ENCODE data around the gene KLHL29.

The KLHL29 gene

DNA sequence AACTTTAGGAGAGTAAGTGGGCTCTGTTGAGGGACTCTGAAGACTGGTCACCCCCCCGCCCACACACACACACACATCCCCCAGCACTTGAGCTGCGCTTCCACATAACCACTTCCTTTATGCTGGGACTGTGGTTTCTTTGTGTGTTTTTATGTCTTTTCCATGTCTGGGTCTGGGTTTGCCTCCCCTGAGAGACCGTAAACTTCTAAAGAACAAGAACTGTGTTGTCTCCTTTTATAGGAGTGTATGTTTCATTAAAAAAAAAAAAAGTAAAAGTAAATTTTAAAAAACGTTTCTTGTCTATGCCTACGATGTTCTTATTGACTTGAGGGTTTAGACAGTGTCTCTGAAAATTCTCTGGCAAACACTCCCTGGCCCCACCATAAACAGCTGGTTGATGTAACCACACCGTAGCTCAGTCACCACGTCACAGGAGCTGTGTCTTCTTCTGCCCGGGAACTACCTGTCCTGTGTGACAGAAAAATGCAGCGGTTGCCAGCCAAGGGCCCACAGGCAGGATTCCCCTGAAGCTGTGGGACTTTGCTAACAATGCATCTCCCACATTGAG is 68.0 kb downstream of the KLHL29 start:
- peak; percentile 21 for DNase-seq

DNA sequence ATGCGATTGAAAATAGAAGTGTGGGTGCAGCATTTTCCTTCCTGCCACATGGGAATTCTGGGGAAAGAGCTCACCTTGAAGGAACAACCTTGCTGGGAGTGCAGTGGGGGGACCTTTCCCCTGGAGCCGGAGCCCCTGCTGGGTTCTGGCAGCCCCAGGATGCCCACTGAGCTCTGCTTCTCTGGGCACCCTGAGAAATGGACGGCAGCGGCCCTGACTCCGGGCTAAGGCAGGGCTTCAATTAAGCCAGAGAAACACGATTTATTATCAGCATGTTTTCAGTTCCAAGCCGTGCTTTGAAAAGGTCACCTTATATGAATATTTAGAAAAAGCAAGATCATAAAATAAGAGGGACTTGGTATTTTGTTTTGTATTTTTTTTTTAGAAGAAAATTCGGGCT is 68.5 kb downstream of the KLHL29 start:
- DNase-seq = no peak

DNA sequence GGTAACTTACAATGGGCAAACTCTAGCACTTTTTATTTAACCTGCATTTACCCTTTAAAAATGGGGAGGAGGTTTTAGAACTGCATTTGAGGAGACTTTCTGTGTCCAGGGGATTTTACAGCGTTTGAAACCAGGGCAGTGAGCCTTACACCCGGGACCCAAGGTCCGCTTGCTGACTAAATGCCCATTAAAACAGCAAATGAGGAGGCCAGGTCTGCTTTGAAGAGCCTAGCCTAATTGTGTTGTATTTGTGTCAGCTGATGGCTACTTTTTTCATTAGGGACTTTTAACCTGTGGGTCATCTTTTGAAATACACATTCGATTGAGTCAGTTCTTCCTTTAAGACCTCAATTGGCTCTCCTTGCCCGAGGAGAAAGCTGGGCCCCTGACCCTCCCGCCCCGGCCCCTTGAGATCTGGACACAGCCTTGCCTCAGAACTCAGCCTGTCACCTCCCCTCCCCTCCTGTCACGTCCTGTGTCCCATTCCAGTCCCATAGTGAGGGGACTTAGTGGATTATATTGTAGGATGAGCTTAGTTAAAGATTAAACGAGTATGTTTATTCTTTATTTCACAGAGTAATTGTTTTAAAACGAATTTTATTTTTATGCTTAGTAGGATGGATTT is 69.0 kb downstream of the KLHL29 start:
- DNase-seq = no peak

DNA sequence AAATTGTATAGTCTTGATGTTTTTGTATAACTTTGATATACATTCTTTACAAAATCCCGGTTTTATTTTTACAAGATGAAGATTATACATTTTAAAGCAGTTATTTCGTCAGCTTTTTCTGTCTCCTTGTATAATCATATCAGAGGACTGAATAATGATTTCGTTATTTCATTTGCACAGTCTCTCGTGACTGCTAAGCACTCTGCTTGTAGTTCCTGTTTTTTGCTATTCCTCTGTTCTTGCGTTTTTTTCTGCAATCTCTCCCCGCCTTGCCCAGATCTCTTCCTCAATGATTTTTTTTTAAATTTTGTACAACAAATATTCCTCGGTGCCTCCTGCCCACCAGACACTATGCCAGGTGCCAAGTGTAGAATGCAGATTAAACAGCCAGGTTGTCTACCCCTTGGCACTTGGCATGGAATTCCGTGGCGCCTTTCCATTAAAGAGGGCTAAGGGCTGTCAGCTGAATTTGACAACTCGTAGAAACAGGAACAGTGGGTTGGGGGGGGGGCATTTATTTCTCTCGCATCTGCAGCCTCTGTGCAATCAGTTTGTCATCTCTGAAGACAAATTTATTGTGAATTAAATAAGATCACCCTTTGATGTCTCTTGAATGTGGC is 69.6 kb downstream of the KLHL29 start:
- no peak for DNase-seq

DNA sequence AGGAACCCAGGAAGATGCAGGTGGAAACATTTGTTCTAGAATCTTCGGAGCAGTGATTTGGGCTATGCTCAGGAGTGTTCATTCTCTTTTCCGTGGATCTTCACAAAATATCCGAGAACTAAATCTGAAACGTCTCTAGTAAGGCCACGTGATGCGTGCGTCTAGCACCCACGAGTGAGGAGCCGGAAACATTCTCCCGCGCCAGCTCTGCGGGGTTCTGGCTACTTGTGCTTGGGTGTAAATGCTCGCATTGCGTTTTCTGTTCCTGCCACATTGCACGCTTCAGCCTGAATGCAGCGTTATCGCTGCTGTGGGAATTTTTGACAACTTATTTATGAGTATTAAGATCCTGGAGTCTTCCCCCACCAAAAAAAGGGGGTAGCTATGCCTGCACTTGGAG is 71.4 kb downstream of the KLHL29 start:
- no peak for DNase-seq

DNA sequence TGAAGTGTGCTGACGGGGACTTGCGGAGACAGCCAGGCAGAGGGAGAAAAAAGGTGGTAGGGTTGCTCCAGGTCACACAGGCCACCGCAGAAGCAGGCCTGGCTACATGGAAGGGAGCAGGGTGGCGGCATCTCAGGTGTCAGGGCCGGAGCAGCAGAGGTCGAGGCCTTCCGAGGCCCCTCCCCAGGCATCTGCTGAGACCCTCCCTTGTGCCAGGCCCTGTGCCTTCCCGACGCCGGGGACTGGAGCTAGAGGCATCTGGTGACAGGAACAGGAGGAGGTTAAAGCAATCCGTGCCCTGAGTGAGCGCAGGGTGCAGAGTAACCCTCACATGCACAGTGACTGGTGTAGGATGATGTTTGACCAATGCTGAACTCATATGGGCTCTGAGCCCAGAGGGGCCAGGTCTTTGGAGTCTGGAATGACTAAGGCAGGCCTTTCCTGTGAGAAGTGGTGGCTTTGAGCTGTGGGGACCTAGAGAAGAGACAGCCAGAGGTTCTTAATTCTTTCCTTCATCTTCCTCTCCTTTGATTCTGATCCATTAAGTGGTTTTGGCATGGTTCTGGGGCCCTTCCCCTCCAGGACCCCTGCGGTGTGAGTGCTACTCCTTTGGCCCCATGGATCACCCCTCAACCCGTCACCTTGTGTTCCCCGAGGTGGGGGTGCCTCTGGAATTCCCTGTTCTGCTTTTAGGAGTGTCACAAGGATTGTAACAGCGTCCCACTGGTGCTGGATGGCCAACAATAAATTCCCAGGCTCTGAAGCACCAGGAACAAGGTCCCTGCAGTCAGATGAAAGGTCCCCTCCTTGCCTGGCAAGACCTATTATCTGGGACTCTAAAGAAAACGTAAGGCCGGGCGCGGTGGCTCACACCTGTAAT is 72.1 kb downstream of the KLHL29 start:
- no peak for DNase-seq

DNA sequence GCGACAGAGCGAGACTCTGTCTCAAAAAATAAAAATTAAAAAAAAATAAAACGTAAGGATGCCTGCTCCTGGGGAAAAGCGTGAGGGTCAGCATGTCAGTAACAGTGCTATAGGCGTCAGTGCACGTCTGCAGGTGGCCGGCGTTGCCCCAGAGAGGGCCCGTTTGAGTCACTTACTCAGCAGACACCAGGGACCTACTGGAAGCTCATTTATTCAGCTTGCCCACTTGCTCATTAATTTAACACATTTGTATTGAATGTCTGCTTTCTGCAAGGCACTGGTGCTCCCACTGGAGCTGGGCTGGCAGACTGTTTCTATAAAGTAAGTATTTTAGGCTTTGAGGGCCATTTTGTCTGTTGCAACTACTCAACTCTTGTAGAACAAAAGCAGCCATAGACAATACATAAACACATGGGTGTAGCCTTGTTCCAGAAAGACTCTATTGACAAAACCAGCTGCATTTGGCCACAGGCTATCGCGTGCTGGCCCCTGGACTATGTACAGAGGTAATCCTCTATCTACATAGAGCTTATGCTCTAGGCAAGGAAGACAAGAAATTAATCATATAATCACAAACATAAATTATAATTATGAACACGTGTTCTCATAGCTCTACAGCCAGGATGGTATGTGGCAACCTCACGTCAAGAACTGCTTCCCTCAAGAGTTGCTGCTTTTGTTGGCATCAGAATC is 73.2 kb downstream of the KLHL29 start:
- DNase-seq = no peak

DNA sequence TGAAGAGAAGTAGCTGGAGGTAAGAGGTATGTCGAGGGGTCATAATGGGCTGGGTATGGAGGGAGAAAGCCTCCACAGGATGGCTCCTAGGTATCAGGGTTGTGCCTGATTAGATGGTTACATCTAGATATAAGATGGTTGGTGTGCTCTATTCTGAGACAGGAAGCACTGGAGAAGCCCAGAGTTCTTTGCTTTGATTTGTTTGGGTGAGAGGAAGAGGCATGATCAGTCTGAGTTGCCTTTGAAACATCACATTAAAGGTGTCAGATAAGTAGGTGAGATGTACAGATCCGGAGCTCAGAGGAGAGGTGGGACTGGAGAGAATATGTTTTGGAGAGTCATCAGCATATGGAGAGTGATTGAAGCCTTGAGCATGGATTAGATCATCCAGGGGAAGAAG is 74.1 kb downstream of the KLHL29 start:
- DNase-seq = no peak

DNA sequence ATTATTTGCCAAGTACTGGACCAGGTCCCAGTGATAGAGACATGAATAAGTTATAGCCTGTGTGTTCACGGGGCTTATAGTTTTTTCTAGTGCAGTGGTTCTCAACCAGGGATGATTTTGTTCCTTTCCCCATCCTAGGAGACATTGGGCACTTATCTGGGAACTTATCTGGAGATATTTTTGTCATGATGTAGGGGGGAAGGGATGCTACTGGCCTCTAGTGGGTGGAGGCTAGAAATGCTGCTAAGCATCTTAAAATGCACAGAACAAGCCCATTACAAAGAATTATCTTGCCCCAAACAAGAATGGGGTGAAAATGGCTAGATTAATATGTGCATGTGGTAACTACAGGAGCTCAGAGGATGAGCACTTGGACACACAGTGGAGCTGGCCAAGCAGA is 75.2 kb downstream of the KLHL29 start:
- DNase-seq = no peak

DNA sequence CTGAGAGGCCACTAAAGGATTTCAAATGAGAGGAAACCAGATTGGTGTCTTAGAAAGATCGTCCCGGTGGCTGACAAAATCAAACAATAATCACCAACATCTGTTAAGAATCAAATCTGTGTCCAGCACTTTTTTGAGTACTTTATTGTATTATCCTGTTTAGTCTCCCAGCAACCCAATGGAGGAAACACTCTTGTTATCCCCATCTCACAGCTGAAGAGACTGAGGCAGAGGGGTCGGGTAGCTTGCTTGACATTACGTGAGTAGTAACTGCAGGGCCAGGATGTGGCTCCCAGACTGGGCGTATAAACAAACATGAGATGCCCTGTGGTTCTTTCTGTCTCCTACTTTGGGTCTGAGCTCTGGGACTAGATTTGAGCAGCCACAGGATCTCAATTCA is 76.0 kb downstream of the KLHL29 start:
- no peak for DNase-seq

DNA sequence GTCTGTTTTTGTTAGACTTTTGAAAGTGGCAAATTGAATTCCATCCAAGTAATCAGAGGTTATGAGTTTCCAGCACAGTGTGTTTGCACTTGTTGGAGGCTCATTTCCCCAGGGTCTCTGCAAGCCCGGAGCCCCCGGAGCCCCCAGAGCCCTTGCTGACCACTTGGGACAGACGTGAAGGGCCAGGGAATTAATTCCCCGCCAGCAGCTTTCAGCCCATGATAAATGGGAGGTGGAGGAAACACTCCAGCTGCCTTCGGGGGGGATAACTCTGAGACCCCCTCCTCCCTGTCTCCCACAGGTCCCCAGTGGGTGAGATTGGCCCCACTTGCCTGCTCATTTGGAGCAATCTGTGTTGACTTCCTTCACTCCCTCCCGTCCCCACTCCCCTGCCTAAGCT is 79.2 kb downstream of the KLHL29 start:
- no peak for DNase-seq

DNA sequence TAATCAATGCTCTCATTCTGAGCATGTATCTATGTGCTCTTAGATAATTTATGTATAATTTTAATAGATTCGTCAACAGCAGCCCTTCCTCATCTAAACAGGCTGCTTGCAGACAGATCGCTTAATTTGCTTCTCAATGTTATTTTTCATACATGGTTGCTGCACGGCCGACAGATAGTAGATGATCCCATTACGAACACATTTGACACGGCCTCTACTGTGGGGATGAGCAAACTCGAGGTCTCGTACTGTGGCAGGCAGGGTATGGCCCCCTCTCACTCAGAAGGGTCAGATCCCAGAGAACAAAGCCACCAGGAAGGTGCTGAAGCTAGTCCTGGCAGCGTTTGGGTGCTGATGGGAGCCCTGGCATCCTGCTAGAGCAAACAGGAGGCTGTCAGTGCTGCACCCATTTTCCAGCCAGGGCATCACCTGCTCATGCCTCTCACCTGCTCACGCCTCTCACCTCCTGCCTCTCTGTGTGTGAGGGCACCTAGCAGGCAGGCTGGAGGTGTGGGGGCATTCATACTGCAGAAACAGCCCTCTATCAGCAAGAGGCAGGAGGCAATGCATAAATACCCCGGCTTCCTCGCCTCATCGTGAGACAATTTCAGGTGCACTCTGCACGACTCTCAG is 80.0 kb downstream of the KLHL29 start:
- DNase-seq = no peak

DNA sequence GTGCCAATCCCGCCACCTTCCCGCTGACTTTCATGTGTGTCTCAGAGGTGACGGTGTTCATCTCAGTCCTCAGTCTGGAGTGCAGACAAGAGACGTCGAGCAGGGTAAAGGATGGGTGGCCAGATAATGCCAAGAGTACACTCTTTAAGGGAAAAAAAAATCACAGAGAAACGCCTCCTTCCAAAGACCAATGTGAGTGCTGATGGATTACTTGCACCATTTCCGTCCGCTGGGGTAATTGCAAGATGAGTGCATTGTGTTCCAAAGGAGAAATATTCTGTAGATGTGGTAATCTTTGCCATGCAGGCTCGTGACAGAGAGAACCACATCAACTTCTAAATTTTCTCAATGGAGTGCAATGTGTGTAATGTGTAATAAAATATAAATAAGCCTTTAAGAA is 81.0 kb downstream of the KLHL29 start:
- no peak for DNase-seq

DNA sequence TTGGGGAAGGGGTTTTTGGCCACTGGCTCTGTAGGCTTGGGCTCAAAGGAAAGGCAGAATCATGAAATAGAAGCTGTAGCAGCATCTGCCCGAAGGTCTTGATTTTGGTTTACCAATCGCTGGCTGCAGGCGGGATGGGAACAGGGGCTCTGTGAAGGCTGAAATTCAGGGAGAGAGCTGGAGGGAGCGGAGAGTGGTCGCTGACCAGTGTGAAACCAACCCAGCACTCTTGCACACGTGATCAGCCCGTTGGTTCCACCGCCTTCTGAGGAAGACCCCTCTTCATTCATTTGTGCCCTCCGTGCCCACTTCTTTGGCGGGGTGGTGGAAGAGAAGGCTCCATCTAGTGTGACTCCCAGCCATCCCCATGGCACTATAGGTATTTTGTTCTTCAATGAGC is 82.6 kb downstream of the KLHL29 start:
- no peak for DNase-seq

DNA sequence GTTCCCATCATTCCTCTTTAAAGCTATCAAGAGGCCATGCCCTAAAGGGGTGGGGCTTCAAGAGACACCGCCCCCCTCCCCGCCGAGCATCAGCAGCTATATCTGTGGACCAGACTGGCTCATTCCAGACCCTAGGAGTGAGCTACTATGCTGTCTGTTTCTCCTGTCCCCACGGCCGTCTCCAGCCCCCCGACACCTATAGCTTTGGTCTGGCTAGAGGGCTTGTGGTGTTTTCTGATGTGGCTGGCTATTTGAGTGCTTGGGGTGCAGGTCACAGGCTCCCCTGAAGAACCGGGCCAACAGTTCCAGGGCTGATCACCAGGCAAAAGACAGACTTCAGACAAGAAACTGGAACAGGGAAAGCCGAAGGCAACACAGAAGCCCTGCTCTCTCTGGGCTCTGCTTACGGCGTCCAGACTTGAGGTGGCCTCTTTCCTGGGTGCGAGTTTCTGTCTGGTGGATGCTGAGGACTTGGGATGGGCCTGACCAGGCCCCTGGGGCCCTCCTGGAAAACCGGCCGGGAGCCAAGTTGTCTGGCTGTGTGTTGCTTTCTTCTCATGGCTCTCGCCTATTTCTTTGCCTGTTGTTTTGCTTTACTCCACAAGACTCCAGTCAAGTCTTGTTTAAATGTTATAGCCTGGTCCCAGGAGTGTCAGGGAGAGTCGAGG is 83.6 kb downstream of the KLHL29 start:
- no peak for DNase-seq

DNA sequence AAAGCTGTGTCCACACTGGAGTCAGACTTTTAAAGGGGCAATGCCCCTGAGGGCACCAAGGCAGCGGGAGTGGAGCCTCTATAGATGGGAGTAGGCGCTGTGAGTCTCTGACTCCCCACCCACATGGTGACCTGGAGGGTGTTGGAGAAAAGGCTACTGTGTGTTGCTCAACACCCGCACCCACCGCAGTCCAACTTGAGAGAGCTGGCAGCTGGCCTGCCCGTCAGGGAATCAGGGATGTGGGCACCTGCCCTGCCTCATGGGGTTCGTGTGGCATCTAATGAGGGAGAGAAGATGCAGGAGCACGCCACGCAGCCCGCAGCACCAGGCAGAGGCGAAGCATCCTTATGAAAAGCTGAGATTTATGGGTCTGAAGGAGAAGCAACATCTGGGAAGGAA is 84.2 kb downstream of the KLHL29 start:
- no peak for DNase-seq

DNA sequence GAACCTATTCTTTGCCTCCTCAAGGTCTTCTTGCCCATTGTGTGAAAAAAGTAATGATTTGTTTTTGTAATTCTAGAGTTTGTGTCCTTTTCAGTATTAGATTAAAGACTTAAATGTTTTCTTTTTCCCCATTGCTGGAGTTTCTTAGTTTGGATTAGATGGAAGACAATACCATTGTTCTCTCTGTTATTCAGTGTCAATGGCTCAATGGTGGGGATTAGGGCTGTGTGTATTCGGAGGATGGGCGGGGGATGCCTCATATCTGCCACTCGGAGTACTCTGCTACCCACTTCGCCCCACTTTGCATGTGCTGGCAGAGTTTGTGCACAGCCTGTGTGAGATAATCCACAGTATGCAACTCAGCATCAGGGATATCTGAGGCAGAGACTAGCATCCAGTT is 90.1 kb downstream of the KLHL29 start:
- no peak for DNase-seq

DNA sequence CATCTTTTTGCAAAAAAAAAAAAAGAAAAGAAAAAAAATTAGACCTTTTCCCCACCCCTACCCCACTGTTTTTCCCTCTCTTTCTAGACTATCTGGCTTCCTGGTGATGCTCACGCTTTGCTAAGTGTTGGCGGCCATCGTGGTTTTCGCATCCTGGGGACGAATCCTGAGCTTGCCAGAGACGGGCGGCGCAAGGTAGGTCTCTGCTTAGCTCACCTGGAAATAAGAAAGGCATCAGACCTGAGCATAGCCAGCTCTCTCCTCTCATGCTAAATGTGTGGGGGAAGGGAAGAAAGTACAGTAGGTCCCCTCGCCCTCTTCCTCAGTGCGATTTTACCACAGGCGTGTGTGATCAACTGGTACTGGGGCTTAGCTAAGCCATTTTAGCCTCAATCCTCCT is 90.5 kb downstream of the KLHL29 start:
- DNase-seq = no peak

DNA sequence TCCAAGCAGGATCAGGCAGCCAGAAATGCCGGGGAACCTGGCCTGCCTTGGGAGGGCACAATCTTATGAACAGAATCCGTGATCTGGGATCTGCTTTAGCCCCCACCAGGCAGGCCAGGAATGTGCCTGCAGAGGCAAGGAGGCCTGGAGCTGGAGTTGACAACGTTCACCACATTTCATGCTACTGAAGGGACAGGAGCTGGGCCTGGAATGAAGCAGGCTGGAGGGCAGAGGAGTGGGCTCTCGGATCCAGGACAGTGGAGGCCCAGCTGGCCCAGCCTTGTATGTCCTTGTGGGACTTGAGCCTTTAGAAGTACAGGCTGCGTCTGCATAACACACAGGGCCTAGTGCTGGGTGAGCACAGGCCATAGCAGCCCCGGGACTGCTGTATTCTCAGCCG is 91.8 kb downstream of the KLHL29 start:
- no peak for DNase-seq

DNA sequence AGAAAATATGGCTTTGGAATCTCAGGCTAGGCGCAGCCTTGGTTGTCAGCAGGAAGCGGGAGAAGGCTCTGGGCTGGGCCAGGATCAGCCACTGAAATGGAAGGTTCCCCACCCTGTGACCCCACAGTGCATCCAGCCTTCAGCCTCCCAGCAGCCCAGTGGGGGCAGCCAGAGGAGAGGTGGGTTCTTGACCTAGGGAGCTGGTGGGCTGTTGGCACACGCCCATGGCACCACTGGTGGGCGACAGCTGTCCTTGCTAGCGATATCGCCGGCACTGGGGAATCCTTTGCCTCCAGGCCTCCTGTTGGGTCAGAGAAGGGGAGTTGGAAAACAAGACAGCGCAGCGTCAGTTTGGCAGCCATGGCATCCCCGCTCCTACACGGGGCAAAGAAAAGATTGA is 92.4 kb downstream of the KLHL29 start:
- DNase-seq = no peak

DNA sequence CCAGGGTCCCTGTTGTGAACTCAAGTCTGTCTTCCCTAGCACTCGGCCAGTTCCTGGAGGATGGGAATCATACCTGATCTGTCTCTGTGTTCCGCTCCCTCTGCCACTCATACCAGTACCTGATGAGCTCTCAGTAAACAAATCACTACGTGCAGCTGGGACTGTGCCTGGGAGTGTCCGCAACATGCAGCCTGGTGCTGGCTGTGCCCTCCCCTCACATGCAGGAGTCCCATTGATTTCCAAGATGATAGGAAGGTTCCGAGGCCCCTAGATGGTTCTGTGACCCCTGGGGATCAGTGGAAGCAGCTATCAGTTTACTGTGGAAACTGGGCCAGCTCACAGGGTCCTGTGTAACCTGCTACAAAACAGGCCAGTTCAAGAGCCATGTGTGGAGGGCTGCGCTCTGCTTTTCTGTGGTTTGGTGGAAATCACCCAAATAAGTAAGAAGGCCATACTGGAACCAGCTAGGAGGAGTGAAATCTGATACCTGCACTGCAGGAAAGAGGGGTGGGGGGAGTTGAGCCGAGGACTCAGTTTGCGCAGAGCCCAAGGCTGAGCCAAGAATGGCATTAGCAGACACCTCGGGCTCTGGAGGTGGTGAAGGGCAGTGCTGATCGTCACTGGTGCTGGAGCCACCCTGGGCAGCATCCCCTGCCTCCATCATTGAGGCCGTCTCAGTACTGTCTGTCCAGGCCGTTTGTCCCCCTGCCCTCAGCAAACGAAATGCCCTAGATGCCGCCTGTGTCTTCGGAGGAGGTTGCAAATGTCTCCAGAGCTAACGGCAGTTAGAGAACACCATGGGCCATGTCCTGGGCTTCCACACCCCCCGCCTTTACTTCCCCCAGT is 93.3 kb downstream of the KLHL29 start:
- DNase-seq = no peak
